ENCODE data around the gene RAPH1. TPM values are rescaled to one million over a fixed set of nuclear protein-coding genes. Genes with fewer than 3 reads are reported as not detected.

Gene RAPH1
- total and polyA plus RNA-seq, 2 experiments from 2014 or later: 5.0 to 36.2 TPM

GRCh38 chr2:203347375-203347774 lies 187.7 kb downstream of the RAPH1 start:
- H3K4me1 Mint-ChIP-seq: peaks cover 11% of the 10 kb centered on the region
- H3K36me3 Mint-ChIP-seq (ENCODE audit: low read depth): peaks cover 26% of the 10 kb centered on the region
- Histone ChIP-seq H3K27me3 (ENCODE audit: insufficient read depth) (no peaks in the 10 kb centered on the region), H3K27ac (ENCODE audit: low read depth) (no peak overlapping the region), H3F3A (replicated peaks; ENCODE audit: low read depth) (no peaks in the 10 kb centered on the region; the same call in 1 of the 2 replicates), H2AFZ (no peak overlapping the region), H3K4me3 (no peak overlapping the region), H3K9me2 (ENCODE audit: insufficient read depth) (no peaks in the 10 kb centered on the region), H3K36me3 (ENCODE audit: insufficient read depth) (no peaks in the 10 kb centered on the region), H3K4me2 (no peak overlapping the region), H4K20me1 (replicated peaks; ENCODE audit: insufficient read depth) (peaks cover 45% of the 10 kb centered on the region), H3K4me1 (ENCODE audit: insufficient read depth) (no peaks in the 10 kb centered on the region), H3K79me2 (replicated peaks; ENCODE audit: insufficient read depth) (peaks cover 97% of the 10 kb centered on the region)
- no peak overlapping the region for H3K4me3 Mint-ChIP-seq
- H3K9me3 Mint-ChIP-seq: no peaks in the 10 kb centered on the region
- ATAC-seq: no peak
- H3K27ac Mint-ChIP-seq: no peak overlapping the region
- TF ChIP-seq ZNF331 (CRISPR knock-in tag; IDR thresholded peaks at IDR 0.05; ENCODE audit: low read depth) (no peak), REST (IDR thresholded peaks at IDR 0.05; ENCODE audit: unreplicated experiment) (no peak), POLR2AphosphoS5 (IDR thresholded peaks at IDR 0.05; ENCODE audit: low read depth) (no peak), STAT1 (IDR thresholded peaks at IDR 0.05; ENCODE audit: unreplicated experiment) (no peak), JUNB (IDR thresholded peaks at IDR 0.05; ENCODE audit: unreplicated experiment) (no peak)
- H3K27me3 Mint-ChIP-seq (ENCODE audit: insufficient read depth, low read depth, poor library complexity): no peaks in the 10 kb centered on the region
- DNase-seq (ENCODE audit: low spot score): no peak

- ATAC-seq (no peak), DNase-seq (ENCODE audit: low spot score) (no peak)
- Histone ChIP-seq H3K9me2 (ENCODE audit: insufficient read depth) (no peaks in the 10 kb centered on the region), H3K79me2 (replicated peaks; ENCODE audit: insufficient read depth) (peaks cover 96% of the 10 kb centered on the region), H2AFZ (no peak overlapping the region), H3K36me3 (ENCODE audit: insufficient read depth) (no peaks in the 10 kb centered on the region), H3K27ac (ENCODE audit: low read depth) (no peak overlapping the region; the same call in 1 of the 2 replicates), H3K4me2 (no peak overlapping the region), H3K4me3 (no peak overlapping the region), H3K4me1 (ENCODE audit: insufficient read depth) (no peaks in the 10 kb centered on the region), H3K27me3 (ENCODE audit: insufficient read depth) (no peaks in the 10 kb centered on the region), H4K20me1 (replicated peaks; ENCODE audit: insufficient read depth) (peaks cover 42% of the 10 kb centered on the region), H3F3A (replicated peaks; ENCODE audit: low read depth) (no peaks in the 10 kb centered on the region; the same call in 1 of the 2 replicates)
- H3K9me3 Mint-ChIP-seq: no peaks in the 10 kb centered on the region
- no peaks in the 10 kb centered on the region for H3K27me3 Mint-ChIP-seq (ENCODE audit: insufficient read depth, low read depth, poor library complexity)
- no peak overlapping the region for H3K27ac Mint-ChIP-seq
- peaks cover 29% of the 10 kb centered on the region for H3K36me3 Mint-ChIP-seq (ENCODE audit: low read depth)
- H3K4me1 Mint-ChIP-seq: peaks cover 11% of the 10 kb centered on the region
- H3K4me3 Mint-ChIP-seq: no peak overlapping the region
- TF ChIP-seq POLR2AphosphoS5 (IDR thresholded peaks at IDR 0.05; ENCODE audit: low read depth): no peak
- no peak for TF ChIP-seq ZNF114 (CRISPR knock-in tag; IDR thresholded peaks at IDR 0.05)
These were observed 188.5 kb downstream of the RAPH1 start for GRCh38 chr2:203346612-203347011.

- Histone ChIP-seq H3K27me3 (ENCODE audit: insufficient read depth) (no peaks in the 10 kb centered on the region), H3K36me3 (ENCODE audit: insufficient read depth) (no peaks in the 10 kb centered on the region), H3K4me3 (no peak overlapping the region), H3K9me2 (ENCODE audit: insufficient read depth) (no peaks in the 10 kb centered on the region), H3K4me1 (ENCODE audit: insufficient read depth) (peaks cover 7% of the 10 kb centered on the region), H3F3A (replicated peaks; ENCODE audit: low read depth) (no peaks in the 10 kb centered on the region), H3K4me2 (no peak overlapping the region), H4K20me1 (replicated peaks; ENCODE audit: insufficient read depth) (peaks cover 34% of the 10 kb centered on the region), H3K27ac (ENCODE audit: low read depth) (no peak overlapping the region), H2AFZ (no peak overlapping the region), H3K79me2 (replicated peaks; ENCODE audit: insufficient read depth) (peaks cover 91% of the 10 kb centered on the region)
- Mint-ChIP-seq H3K4me1 (peaks cover 25% of the 10 kb centered on the region), H3K27me3 (ENCODE audit: insufficient read depth, low read depth, poor library complexity) (peaks cover 4% of the 10 kb centered on the region), H3K36me3 (ENCODE audit: low read depth) (peaks cover 29% of the 10 kb centered on the region), H3K9me3 (no peaks in the 10 kb centered on the region), H3K4me3 (no peak overlapping the region), H3K27ac (no peak overlapping the region)
- ATAC-seq (no peak), DNase-seq (ENCODE audit: low spot score) (no peak)
- no peak for TF ChIP-seq EZH2 (IDR thresholded peaks at IDR 0.05; ENCODE audit: low read depth, unreplicated experiment)
- TF ChIP-seq JUNB (IDR thresholded peaks at IDR 0.05; ENCODE audit: unreplicated experiment): no peak
- no peak for TF ChIP-seq ZNF114 (CRISPR knock-in tag; IDR thresholded peaks at IDR 0.05)
- TF ChIP-seq ETS1 (IDR thresholded peaks at IDR 0.05): no peak
- no peak for TF ChIP-seq NANOG (IDR thresholded peaks at IDR 0.05; ENCODE audit: borderline replicate concordance)
These were observed 190.4 kb downstream of the RAPH1 start for GRCh38 chr2:203344667-203345066.

All from GM23338 (cell line).